K562 (cell line): ENCODE data around the gene UCKL1. TPM values are rescaled to one million over a fixed set of nuclear protein-coding genes. Genes with fewer than 3 reads are reported as not detected.
A peak's percentile ranks its signal among the peaks of the same experiment; 100 is the strongest.

ENCODE experiments used
- ATAC-seq: fragments of 200-7000 bp; cut with Tn5 transposase; 3 replicates; pipeline ENCODE4 v1.9.1; 2020; ENCODE audit warnings: moderate library complexity
- BruUV-seq: library from RNA; stranded (reverse); fragments of 400-500 nt; replicated peaks from 2 replicates; lab custom pipeline; 2021; lab: Mats Ljungman, UMichigan
- CTCF ChIA-PET: fragments of 300-600 bp; formaldehyde crosslinking; extraction: SDS; loops from one replicate; lab custom pipeline; 2021; ENCODE audit warnings: low intra/inter-chr PET ratio; lab: Yijun Ruan, JAX
- POLR2A ChIA-PET: fragments of 300-600, 350-650 bp; sonication (Branson Sonifier 250); formaldehyde crosslinking; extraction: SDS; loops from one replicate; lab custom pipeline; 2021; ENCODE audit warnings: antibody characterized with exemption, inconsistent platforms; lab: Yijun Ruan, JAX
- DNase-seq, 4 experiments: peaks; one replicate each; pipeline versions ENCODE4 v3.0.0 to v3.0.0-alpha.2; 2011 to 2018; ENCODE audit warnings: low spot score in 3 of 4, mixed read lengths in 3 of 4; ENCODE audit errors: extremely low read depth in 1 of 4
- FAIRE-seq: peaks from 2 replicates; lab custom pipeline; 2011; peaks lifted over from hg19 to GRCh38; lab: Jason Lieb, UNC
- H2AFZ ChIP-seq: 2 replicates; pipeline ENCODE4 v1.6.0; 2011; ENCODE audit warnings: low read depth, low read length, control low read depth, inconsistent platforms
- H3K27ac ChIP-seq: fragments of 200-600 bp; 3 replicates; pipeline ENCODE4 v1.8.0; 2011; ENCODE audit warnings: low read depth, mild to moderate bottlenecking, control low read depth, inconsistent platforms, low read length, moderate library complexity, mixed read lengths; ENCODE audit errors: extremely low read depth
- H3K27me3 ChIP-seq, 2 experiments: fragments of 300-600 bp in 1 of 2; 2 replicates in 1 of 2; 3 replicates in 1 of 2; pipeline versions ENCODE4 v1.6.0 to v1.8.0; 2011; ENCODE audit warnings: inconsistent platforms in 2 of 2, low read length in 2 of 2, mild to moderate bottlenecking in 1 of 2, mixed read lengths in 1 of 2, moderate library complexity in 1 of 2; ENCODE audit not compliant: control insufficient read depth in 2 of 2, insufficient read depth in 2 of 2
- H3K36me3 ChIP-seq: fragments of 300-600 bp; 3 replicates; pipeline ENCODE4 v1.8.0; 2011; ENCODE audit warnings: mild to moderate bottlenecking, low read length, inconsistent platforms; ENCODE audit not compliant: control insufficient read depth, insufficient read depth
- H3K4me1 ChIP-seq, 2 experiments: fragments of 200-600 bp in 1 of 2; replicated peaks in 1 of 2; 2 replicates in 1 of 2; 3 replicates in 1 of 2; pipeline versions ENCODE4 v1.5.1 to v1.8.0; 2011; ENCODE audit warnings: inconsistent platforms in 2 of 2, low read length in 2 of 2, mild to moderate bottlenecking in 1 of 2, mixed read lengths in 1 of 2, moderate library complexity in 1 of 2; ENCODE audit not compliant: control insufficient read depth in 2 of 2, insufficient read depth in 2 of 2
- H3K4me2 ChIP-seq: 2 replicates; pipeline ENCODE4 v1.6.1; 2011; ENCODE audit warnings: low read length, control low read depth, inconsistent platforms, mixed read lengths; ENCODE audit not compliant: insufficient read depth
- H3K4me3 ChIP-seq: fragments of 200-600 bp; sonication (generic), shearing (Covaris generic); 2 replicates; pipeline ENCODE4 v1.5.1; 2016; ENCODE audit warnings: control low read depth, inconsistent platforms
- H3K79me2 ChIP-seq: fragments of 200-600 bp; 3 replicates; pipeline ENCODE4 v1.8.0; 2011; ENCODE audit warnings: low read length, inconsistent platforms; ENCODE audit not compliant: control insufficient read depth, insufficient read depth
- H3K9ac ChIP-seq, 2 experiments: 2 replicates each; pipeline versions ENCODE4 v1.6.0 to v1.6.1; 2011; ENCODE audit warnings: low read depth in 2 of 2, low read length in 2 of 2, control low read depth in 1 of 2, inconsistent platforms in 1 of 2, mild to moderate bottlenecking in 1 of 2, mixed read lengths in 1 of 2; ENCODE audit not compliant: insufficient read depth in 1 of 2
- H3K9me1 ChIP-seq: one replicate; pipeline ENCODE4 v1.6.0; 2011; ENCODE audit warnings: inconsistent platforms, mild to moderate bottlenecking, low read length, moderate library complexity; ENCODE audit not compliant: control insufficient read depth, insufficient read depth
- H3K9me3 ChIP-seq: replicated peaks from 2 replicates; pipeline ENCODE4 v1.5.1; 2011; ENCODE audit warnings: low read depth, low read length, inconsistent platforms; ENCODE audit not compliant: control insufficient read depth, insufficient read depth
- H4K20me1 ChIP-seq: replicated peaks from 2 replicates; pipeline ENCODE4 v1.6.1; 2011; ENCODE audit warnings: low read length, inconsistent platforms, mixed read lengths; ENCODE audit not compliant: control insufficient read depth, insufficient read depth
- CUX1 ChIP-seq: fragments of 200-800 bp; sonication (Bioruptor generic); IDR thresholded peaks from 2 replicates; pipeline ENCODE4 v1.6.1; 2016; ENCODE audit warnings: missing genetic modification characterization, missing compliant biosample characterization
- HLTF ChIP-seq: fragments of 450-650 bp; IDR thresholded peaks from 2 replicates; pipeline ENCODE4 v1.6.1; 2016
- IRF2 ChIP-seq: sonication (generic); formaldehyde crosslinking; IDR thresholded peaks from 2 replicates; pipeline ENCODE4 v1.8.1; 2022; ENCODE audit warnings: mild to moderate bottlenecking, missing genetic modification reagents
- KDM4B ChIP-seq, 2 experiments: fragments of 450-650 bp in 1 of 2; sonication (generic) in 1 of 2; IDR thresholded peaks; 2 replicates each; pipeline ENCODE4 v1.6.1; 2016 to 2017; ENCODE audit warnings: borderline replicate concordance in 2 of 2, antibody characterized with exemption in 1 of 2, low read depth in 1 of 2, mild to moderate bottlenecking in 1 of 2
- MAFF ChIP-seq: IDR thresholded peaks from 2 replicates; pipeline ENCODE4 v1.6.1; 2012; ENCODE audit warnings: low read length, improper control_type of control experiment
- MEIS2 ChIP-seq: fragments of 450-650 bp; IDR thresholded peaks from 2 replicates; pipeline ENCODE4 v1.6.1; 2014; ENCODE audit warnings: mild to moderate bottlenecking; ENCODE audit not compliant: partially characterized antibody
- POLR2G ChIP-seq: fragments of 200-400 bp; formaldehyde crosslinking; IDR thresholded peaks from 2 replicates; pipeline ENCODE4 v1.6.1; 2017; ENCODE audit warnings: low read depth, mild to moderate bottlenecking, antibody characterized with exemption, low read length, moderate library complexity
- RBFOX2 ChIP-seq: fragments of 200-400 bp; formaldehyde crosslinking; IDR thresholded peaks from 2 replicates; pipeline ENCODE4 v1.6.1; 2017; ENCODE audit warnings: low read depth, mild to moderate bottlenecking, low read length, moderate library complexity
- WGBS: fragments of 100-300 bp; shearing (Covaris generic); methylation state at CpG from one replicate; pipeline ENCODE4 v1.1.6; 2016; ENCODE audit warnings: low coverage, mixed read lengths; ENCODE audit not compliant: insufficient coverage; ENCODE audit errors: missing lambda C conversion rate; 5-methylcytosine and 5-hydroxymethylcytosine counted together
- in situ Hi-C: fragments of 300-500 bp; cut with MboI; formaldehyde crosslinking; loops from 4 replicates; pipeline ENCODE4 v1.15.0; 2018; ENCODE audit warnings: inconsistent platforms, mixed read lengths
- intact Hi-C: fragments of 100-400 bp; cut with micrococcal nuclease; formaldehyde crosslinking; loops from 2 replicates; pipeline ENCODE4 v1.14.2; 2022
- polyA plus RNA-seq, 8 experiments: library from polyadenylated mRNA; depleted of rRNA in 4 of 8; stranded (reverse) in 5 of 8; unstranded in 3 of 8; fragments of >200 nt; fragmentation: Nextera tagmentation in 2 of 8; fragmentation: Illumina TruSeq in 1 of 8; extraction: Ambion mirVana in 2 of 8; extraction: Trizol in 1 of 8; gene quantifications; 2 replicates each; pipeline versions ENCODE4 v1.2.1 to v1.2.3, GENCODE V29; 2011 to 2014; ENCODE audit warnings: inconsistent platforms in 1 of 8, missing spikeins in 1 of 8
- total RNA-seq, 7 experiments: library from RNA; depleted of rRNA in 6 of 7; stranded (reverse); fragments of >200 nt in 6 of 7; fragmentation: Illumina TruSeq in 2 of 7; extraction: Trizol in 2 of 7; gene quantifications; 2 replicates each; pipeline versions ENCODE4 v1.2.1 to v1.2.3, GENCODE V29; 2011 to 2021; ENCODE audit warnings: low replicate concordance in 1 of 7

Gene UCKL1
- total and polyA plus RNA-seq, 9 of the 15 experiments (the other 6 are each of a cell fraction or from before 2014, with no cell fraction given) = 3.1 to 52.8 (median 24.2) TPM

DNA sequence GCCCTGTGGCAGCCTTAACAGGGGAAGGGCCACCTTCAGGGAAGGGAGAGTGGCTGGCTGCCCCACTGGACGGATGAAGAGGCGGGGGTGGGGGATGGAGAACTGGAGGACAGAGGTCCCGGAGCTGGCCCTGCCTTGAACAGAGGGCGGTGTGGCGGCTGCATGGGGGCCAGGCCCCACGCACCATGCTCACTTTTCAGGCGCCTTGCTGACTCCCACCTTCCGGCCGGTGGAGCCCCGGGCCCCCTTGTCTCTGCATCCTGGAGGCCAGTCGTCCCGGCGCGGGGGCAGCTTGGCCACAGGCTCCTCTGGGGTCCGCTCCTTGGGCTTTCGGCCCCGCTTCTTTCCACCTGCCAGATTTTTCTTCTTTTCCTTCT is 3.5 kb upstream of the UCKL1 start (continued):
- TF ChIP-seq CUX1 (CRISPR knock-in tag) (no peak), IRF2 (no peak), MAFF (no peak), MEIS2 (no peak)

DNA sequence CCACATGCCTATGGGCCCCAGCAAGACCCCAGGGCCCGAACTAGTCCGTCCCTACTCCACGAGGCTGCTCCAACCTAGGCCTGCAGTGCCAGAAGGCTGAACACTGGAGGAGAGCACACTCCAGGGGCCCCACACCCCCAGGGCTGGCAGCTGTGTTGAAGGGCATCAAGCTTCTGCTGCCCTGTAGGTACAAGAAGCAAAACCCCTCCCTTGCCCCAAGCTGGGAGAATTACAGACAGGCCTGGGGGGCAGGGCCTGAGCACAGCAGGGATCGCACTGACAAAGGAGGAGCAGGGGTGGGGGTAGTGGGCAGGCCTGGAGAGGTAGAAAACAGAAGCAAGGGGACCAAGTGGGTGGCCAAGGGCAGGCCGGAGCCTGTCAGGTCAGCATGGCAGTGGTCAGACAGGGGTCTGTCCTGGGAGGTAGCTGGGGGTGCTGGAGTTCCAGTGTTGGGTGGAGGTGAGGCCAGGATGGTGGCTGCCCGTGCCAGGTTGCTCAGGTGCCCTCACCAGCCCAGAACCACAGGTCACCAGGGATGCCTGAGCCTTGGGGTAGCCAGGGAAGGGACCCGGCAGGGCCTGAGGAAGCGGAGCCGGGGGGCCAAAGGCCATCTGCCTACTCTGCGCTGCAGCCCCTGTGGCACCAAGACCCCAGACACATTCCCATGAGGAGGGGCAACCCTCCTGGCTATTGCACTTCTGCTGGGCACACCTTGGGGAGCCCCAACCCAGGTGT is 2.9 kb upstream of the UCKL1 start:
- Histone ChIP-seq H3K9me3 (no peaks in the 10 kb centered on the region), H3K4me2 (no peak overlapping the region), H3K9ac (peak overlapping the region in 1 of 2 experiments; percentile 89; a peak in 2 of 4 replicates), H3K36me3 (peaks cover 55% of the 10 kb centered on the region; the same call in 2 of the 3 replicates), H3K9me1 (peaks cover 4% of the 10 kb centered on the region), H3K27ac (no peak overlapping the region), H3K4me1 (peaks cover 15 to 73% of the 10 kb centered on the region in 2 experiments; a peak in 4 of 5 replicates), H4K20me1 (peaks cover 6% of the 10 kb centered on the region; the same call in 1 of the 2 replicates), H3K4me3 (no peak overlapping the region), H2AFZ (no peak overlapping the region)
- CTCF ChIA-PET = interaction anchor here (0.6 kb wide), 1 partner anchor 11 kb away, joined by 3 read pairs; no protein-coding TSS in a partner anchor
- intact Hi-C loops = loop anchor here (5.0 kb wide), 1 partner anchor 252 kb away; the partner anchor contains the start of genes ARFRP1 and ZGPAT
- BruUV-seq = no TSS peak
- FAIRE-seq (no peak), ATAC-seq (no peak), DNase-seq (no peak)
- TF ChIP-seq HLTF = no peak
- peak; percentile 35 for TF ChIP-seq RBFOX2
- peak; percentile 48 for TF ChIP-seq POLR2G
- TF ChIP-seq KDM4B (IDR thresholded peaks at IDR 0.05; ENCODE audit: borderline replicate concordance in 2 of 2, low read depth in 1 of 2) = no peak
- TF ChIP-seq, all 486 proteins: peak for 2
- in situ Hi-C loops = no loop called here
- Histone ChIP-seq H3K79me2 (peaks cover 21% of the 10 kb centered on the region), H3K27me3 (no peaks in the 10 kb centered on the region)
- POLR2A ChIA-PET = interaction anchor here (1.7 kb wide), 1 partner anchor 9 kb away, joined by 6 read pairs; no protein-coding TSS in a partner anchor
- 90% methylated on average over 9 of the region's 10 CpGs for WGBS
